Mesothelial cell of epicardium (in vitro differentiated cells): Measurements from ENCODE around the gene SLC16A5. TPM values are rescaled to one million over a fixed set of nuclear protein-coding genes. Genes with fewer than 3 reads are reported as not detected.

Experiments used
- DNase-seq, 2 experiments: peaks; one replicate each; pipeline ENCODE4 v3.0.0; 2021; ENCODE audit warnings: low spot score in 2 of 2; ENCODE audit not compliant: unreplicated experiment in 2 of 2
- H3K27ac Mint-ChIP-seq: 2 replicates; pipeline ENCODE4 v1.8.0; 2021; ENCODE audit warnings: mixed read lengths
- H3K27me3 Mint-ChIP-seq: 2 replicates; pipeline ENCODE4 v1.8.0; 2021; ENCODE audit warnings: low read depth, mixed read lengths
- H3K36me3 Mint-ChIP-seq: 2 replicates; pipeline ENCODE4 v1.8.0; 2021; ENCODE audit warnings: mixed read lengths
- H3K4me1 Mint-ChIP-seq: 2 replicates; pipeline ENCODE4 v1.8.0; 2021; ENCODE audit warnings: mixed read lengths
- H3K4me3 Mint-ChIP-seq: 2 replicates; pipeline ENCODE4 v1.8.0; 2021; ENCODE audit warnings: mild to moderate bottlenecking, moderate library complexity, mixed read lengths
- H3K9me3 Mint-ChIP-seq: 2 replicates; pipeline ENCODE4 v1.8.0; 2021; ENCODE audit warnings: mixed read lengths
- total RNA-seq: library from RNA; stranded (reverse); gene quantifications from 3 replicates; pipeline ENCODE4 v1.2.1, GENCODE V29; 2021
- TF ChIP-seq, protein P1 (sequence below): fragments of 200-600 bp; sonication (generic); IDR thresholded peaks from one replicate; pipeline ENCODE4 v1.5.0; 2021; ENCODE audit warnings: antibody characterized with exemption; ENCODE audit not compliant: unreplicated experiment

SLC16A5 gene
- total RNA-seq, 1 donor from 2014 or later: 46.4 TPM

DNA sequence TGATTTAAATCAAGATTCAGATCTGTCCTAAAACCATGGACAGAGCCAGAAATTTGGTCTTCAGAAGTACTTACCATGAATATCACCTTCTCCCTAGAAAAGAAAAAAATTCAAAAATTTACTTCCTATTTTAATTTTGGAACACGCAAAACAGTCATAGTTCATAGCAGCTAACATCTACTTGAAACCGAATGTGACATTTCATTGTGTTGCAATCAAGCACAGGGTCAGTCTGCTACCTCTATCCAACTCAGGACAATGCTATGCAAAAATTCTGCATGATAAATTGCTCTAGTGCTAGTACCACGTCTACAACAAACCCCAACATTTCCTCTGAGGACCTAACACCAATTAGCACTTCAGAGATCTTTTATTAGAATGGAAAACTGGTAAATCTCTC lies 58.8 kb downstream of the SLC16A5 start:
- H3K27ac Mint-ChIP-seq: no peak overlapping the region
- no peak for DNase-seq
- H3K36me3 Mint-ChIP-seq: peaks cover 30% of the 10 kb centered on the region
- no peak overlapping the region for H3K4me3 Mint-ChIP-seq
- no peaks in the 10 kb centered on the region for H3K27me3 Mint-ChIP-seq
- H3K4me1 Mint-ChIP-seq: peaks cover 6% of the 10 kb centered on the region
- no peaks in the 10 kb centered on the region for H3K9me3 Mint-ChIP-seq
- TF ChIP-seq, protein P1, sequence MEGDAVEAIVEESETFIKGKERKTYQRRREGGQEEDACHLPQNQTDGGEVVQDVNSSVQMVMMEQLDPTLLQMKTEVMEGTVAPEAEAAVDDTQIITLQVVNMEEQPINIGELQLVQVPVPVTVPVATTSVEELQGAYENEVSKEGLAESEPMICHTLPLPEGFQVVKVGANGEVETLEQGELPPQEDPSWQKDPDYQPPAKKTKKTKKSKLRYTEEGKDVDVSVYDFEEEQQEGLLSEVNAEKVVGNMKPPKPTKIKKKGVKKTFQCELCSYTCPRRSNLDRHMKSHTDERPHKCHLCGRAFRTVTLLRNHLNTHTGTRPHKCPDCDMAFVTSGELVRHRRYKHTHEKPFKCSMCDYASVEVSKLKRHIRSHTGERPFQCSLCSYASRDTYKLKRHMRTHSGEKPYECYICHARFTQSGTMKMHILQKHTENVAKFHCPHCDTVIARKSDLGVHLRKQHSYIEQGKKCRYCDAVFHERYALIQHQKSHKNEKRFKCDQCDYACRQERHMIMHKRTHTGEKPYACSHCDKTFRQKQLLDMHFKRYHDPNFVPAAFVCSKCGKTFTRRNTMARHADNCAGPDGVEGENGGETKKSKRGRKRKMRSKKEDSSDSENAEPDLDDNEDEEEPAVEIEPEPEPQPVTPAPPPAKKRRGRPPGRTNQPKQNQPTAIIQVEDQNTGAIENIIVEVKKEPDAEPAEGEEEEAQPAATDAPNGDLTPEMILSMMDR: no peak

DNA sequence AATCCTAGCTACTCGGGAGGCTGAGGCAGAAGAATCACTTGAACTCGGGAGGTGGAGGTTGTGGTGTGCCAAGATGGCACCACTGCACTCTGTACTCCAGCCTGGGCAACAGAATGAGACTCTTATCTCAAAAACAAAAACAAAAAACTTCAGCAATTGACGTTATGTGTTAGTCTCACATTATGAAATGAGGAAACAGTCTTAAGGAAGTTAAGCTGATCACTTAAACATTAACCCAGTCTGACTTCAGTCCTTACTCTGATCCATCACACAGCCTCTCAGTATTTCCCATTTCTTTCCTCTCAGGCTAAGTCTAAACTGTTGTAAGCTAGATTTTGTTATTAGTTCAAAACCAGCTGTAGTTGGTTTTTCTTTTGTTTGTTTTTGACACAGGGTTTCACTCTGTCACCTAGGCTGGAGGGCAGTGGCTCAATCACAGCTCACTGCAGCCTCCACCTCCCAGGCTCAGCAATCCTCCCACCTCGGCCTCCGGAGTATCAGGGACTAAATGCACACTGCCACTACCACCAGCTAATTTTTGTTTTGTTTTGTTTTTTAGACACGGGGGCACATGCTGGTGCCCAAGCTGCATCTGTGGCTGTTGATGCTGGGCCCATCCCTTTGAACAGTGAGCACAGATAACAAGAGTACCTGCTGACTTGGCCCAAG lies 60.3 kb downstream of the SLC16A5 start:
- no peaks in the 10 kb centered on the region for H3K27me3 Mint-ChIP-seq
- H3K4me3 Mint-ChIP-seq: no peak overlapping the region
- peaks cover 20% of the 10 kb centered on the region for H3K4me1 Mint-ChIP-seq
- TF ChIP-seq, protein P1: no peak
- H3K9me3 Mint-ChIP-seq: no peaks in the 10 kb centered on the region
- DNase-seq: no peak
- no peak overlapping the region for H3K27ac Mint-ChIP-seq
- H3K36me3 Mint-ChIP-seq: peaks cover 30% of the 10 kb centered on the region

DNA sequence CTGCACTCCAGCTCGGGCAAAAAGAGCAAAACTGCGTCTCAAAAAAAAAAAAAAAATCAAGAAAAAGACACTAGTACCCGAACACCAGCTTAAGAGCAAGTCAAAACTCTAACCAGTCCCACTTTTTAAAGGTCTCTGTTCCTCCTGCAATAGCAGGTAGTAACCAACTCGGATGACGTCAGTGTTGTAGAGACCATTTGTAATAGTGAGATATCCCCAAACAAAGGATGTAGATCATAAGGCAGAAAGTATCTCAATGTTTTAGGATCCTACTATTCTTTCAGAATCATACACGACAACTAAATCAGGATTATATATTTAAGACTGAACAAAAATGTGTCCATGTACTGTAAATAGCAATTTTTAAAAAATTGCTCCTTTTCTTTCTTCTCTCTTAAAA lies 64.2 kb downstream of the SLC16A5 start:
- Mint-ChIP-seq H3K4me1 (peaks cover 28% of the 10 kb centered on the region), H3K27me3 (no peaks in the 10 kb centered on the region), H3K27ac (peak overlapping the region; percentile 95)

DNA sequence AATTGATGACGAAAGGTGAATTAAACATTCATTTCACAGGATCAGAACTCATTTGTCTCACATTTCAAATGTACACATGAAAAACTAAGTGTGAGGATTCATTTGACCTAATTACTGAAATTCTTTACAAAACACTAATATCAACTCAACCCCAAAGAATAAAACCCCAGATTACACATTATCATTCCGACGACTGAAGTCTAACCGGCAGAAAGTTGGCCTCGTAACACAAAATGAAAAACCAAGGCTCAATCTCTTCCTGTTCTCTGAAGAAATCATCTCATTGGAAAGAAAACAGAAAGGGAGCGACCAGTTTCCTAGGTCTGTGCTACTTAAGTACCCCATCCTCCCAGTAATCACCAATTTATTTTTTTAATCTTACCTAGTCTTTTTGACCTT lies 64.8 kb downstream of the SLC16A5 start:
- no peak for DNase-seq
- Mint-ChIP-seq H3K9me3 (no peaks in the 10 kb centered on the region), H3K4me3 (peak overlapping the region; percentile 92), H3K4me1 (peaks cover 28% of the 10 kb centered on the region), H3K36me3 (peaks cover 9% of the 10 kb centered on the region), H3K27ac (peak overlapping the region; percentile 95), H3K27me3 (no peaks in the 10 kb centered on the region)
- TF ChIP-seq, protein P1: no peak

More for the DNA sequence above, 64.2 kb downstream of the SLC16A5 start:
- Mint-ChIP-seq H3K9me3 (no peaks in the 10 kb centered on the region), H3K36me3 (peaks cover 15% of the 10 kb centered on the region), H3K4me3 (peak overlapping the region; percentile 92)
- TF ChIP-seq, protein P1: no peak
- no peak for DNase-seq

DNA sequence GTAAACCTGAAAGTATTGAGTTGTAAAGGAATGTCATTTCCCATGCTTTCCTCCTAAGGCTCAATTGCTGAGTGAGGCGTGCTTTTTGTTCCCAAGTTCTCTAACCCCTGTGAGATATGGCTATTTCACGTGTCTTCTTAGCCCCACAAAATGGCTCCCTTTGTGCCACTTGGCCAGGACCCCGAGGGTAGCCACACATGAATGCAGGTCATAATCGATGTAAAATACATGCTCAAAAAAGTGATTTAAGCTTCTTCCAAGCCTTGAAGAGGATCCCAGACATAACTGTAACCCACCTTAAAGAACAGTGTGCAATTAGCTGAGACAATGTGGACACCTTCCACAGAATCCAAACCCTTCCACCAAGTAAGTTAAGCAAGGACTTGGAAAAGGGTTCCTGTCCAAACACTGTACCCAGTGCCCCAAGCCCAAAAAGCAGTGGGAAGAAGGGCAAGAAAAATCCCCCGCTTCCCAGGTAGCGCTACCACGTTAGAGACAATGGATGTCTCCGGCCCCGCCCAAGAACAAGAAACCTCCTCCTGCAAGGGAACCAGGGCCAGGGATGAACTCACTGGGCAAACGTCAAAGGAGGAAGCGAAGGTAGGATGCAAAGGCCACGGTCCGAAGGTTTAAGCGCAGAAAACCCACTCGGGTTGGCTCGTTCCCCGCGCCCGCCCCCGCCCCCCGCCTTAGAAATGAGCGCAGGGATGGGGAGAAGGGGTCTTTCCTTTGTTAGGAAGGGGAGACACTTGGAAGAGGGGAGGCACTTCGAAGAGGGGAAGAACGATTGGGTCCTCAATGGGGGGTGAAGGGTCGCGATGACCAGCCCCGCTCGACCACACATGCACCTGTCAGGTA lies 65.4 kb downstream of the SLC16A5 start:
- Mint-ChIP-seq H3K9me3 (no peaks in the 10 kb centered on the region), H3K27ac (peak overlapping the region; percentile 95), H3K4me3 (peak overlapping the region; percentile 92), H3K4me1 (peaks cover 28% of the 10 kb centered on the region), H3K27me3 (no peaks in the 10 kb centered on the region), H3K36me3 (peaks cover 5% of the 10 kb centered on the region)
- TF ChIP-seq, protein P1: no peak
- peak in 1 of 2 experiments; percentile 45 for DNase-seq
